Measurements from ENCODE around the gene LIN28A.

DNA sequence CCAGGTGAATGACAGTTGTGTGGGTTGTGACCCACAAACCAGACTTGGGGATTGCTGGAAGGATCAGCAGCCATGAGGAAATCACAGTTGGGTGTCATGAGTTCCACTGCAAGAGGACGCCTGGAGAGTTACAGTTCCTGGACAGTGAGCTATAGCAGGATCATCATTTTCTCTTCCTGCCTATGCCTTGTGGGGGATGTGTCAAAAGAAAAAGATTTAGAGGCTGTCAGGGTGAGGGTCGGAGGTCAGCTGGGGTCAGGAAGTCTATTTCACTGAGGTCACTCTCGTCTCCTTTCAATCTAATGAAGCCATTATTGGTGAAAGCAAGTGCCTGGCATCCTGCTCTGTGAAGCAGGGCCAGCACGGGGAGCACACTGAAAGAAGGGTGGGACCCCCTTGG is 7.0 kb upstream of the LIN28A start:
- TF ChIP-seq, protein P1, sequence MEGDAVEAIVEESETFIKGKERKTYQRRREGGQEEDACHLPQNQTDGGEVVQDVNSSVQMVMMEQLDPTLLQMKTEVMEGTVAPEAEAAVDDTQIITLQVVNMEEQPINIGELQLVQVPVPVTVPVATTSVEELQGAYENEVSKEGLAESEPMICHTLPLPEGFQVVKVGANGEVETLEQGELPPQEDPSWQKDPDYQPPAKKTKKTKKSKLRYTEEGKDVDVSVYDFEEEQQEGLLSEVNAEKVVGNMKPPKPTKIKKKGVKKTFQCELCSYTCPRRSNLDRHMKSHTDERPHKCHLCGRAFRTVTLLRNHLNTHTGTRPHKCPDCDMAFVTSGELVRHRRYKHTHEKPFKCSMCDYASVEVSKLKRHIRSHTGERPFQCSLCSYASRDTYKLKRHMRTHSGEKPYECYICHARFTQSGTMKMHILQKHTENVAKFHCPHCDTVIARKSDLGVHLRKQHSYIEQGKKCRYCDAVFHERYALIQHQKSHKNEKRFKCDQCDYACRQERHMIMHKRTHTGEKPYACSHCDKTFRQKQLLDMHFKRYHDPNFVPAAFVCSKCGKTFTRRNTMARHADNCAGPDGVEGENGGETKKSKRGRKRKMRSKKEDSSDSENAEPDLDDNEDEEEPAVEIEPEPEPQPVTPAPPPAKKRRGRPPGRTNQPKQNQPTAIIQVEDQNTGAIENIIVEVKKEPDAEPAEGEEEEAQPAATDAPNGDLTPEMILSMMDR (IDR thresholded peaks at IDR 0.05): no peak
- TF ChIP-seq EZH2 (IDR thresholded peaks at IDR 0.05; ENCODE audit: borderline replicate concordance, insufficient read depth, low read depth, low read length, poor library complexity, severe bottlenecking): no peak

Data from B cell (primary cell).